ENCODE data around the gene MAPK8IP1.

The MAPK8IP1 gene

DNA sequence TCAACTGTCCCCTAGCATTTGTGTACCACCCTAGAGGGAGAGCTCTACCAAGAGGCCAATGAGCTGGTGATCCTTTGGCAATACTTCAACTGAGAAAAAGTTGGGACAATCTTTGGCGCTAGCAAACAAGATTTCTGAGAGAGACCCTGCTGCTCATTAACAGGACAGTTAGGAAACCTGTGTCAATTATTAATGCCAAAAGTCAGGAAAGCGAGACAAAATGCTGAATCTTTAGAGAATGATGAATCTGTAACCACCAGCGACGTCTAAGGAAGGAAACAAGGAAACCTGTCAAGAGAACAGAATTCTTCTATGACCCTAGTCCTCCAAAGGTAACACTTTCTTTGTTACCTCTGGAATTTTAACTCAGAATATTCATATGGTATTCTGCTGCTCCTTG, 56.9 kb downstream of the MAPK8IP1 start:
- DNase-seq (ENCODE audit: low read depth, low spot score) = no peak

DNA sequence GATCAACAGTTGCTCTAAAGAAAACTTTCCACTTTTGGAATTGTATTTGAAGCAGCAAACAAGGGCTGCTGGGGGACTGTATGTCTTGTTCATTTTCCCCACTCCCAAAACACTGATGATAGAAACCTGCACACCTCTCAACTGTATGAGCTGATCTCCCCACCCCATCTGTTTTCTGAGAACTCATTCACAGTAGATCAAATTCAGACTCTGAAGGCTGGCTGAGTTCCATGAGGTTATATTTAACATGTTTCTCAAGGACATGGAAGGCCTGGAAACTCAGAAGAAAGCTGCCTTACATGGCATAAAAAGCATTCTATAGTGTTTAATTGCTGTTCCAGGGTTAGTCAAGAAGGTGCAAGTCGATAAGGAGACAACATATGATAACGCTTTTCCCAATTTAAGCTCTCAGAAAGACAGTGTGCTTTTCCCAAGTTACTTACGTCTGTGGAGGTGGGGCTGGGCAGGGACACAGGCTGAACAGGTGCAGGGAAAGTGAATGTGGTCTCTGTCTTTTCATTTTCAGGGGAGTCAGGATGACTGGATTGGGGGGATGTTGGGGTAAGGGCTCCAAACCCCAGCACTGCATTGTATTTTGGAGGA, 60.0 kb downstream of the MAPK8IP1 start:
- no peak for DNase-seq (ENCODE audit: low read depth, low spot score)

DNA sequence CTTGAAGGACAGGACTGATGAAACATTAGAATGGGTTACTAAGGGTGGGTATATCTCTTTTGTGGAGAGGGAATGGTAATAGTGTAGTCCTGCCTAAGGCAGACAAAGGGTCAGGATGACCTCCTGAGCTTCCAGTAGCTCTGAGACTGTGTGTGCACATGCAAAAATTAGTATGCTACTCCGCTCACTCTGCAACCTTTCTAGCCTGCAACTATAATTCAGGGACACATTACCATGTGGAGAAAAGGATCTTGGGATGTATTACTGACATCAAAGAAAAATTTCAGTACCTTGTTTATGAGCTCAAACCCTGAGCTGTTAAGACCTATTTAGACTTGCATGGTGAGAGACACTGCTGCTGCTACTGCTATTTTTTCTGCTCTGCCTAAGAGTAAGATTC, 62.4 kb downstream of the MAPK8IP1 start:
- no peak for DNase-seq (ENCODE audit: low read depth, low spot score)

DNA sequence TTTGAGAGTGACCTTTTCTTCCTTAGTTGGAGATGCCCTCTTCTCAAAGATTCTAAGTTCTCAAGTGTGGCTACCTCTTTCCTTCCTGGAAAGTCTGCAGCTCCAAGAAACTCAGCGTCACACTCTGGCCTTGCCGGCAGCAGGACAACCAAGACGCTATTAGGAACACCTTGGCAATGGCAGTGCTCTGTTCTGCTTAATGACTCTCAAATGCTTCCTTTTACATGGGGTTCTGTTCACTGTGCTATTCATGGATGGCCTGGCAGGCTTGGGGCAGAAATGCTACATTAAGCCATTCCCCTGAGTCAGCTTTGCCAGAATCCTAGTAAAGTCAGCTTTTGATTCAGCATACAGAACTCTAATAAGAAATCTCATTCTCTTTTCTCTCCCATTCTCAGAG, 62.9 kb downstream of the MAPK8IP1 start:
- DNase-seq (ENCODE audit: low read depth, low spot score) = no peak

DNA sequence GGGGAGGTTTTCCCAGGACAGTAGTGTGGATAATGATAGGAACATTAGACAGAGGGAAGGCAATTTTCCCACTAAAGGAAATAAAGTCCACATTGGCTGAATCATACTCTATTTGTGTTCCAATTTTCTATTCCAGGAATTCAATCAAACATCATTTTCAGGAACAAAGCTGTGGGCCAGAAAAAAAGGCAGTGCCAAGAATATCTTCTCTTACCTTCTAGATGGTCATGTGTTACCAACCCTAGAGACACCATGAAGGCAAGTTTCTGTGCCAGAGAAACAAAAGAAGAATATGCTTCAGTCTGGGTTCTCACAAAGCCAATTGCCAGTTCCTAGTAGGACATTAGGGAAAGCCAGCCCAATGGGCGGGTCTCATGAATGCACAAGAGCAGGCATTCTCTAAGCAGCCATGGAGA, 64.5 kb downstream of the MAPK8IP1 start:
- DNase-seq (ENCODE audit: low read depth, low spot score) = no peak

All from ELF-1 (cell line).